Measurements from ENCODE around the gene TRIM44.

The TRIM44 gene

DNA sequence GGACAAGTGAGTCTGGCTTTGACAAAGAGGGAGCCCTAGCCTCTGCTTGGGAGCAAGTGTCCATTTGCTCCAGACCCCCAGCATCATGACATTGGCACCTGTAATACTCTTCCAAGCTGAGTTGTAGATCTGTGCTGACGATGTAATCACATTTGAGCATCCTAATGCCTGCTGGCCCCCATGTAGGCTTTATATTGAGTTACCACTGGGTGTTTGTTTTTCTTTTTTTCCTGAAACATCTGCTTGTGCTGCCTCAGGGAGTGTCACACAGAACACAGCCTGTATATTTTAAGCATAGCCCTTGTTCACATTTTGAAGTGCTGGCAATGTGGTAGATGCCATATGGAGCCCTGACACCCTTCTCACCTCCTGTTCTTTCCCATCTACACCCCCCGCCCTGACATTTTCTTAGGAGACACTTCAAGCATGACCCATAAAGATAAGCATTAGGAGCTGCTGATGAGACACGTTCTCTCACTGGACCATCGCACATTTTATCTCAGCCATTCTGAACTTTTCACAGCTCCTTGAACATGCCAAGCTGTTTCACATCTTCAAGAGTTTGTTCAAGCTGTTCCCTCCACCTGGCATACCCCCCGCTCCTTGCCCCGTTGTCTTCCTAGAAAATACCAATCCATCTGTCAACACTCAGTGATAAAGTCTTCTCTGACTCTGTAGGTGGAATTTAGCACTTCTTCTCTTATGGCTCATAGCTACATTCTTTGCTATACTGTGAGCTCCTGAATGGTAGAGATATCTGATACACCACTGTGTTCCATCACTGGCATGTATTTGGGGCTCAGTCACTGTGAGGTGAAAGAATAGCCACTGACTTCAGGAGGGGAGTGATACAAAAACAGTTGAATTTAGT, 128.7 kb downstream of the TRIM44 start:
- DNase-seq (ENCODE audit: low spot score) = no peak

- no peak for DNase-seq (ENCODE audit: low spot score)
Observed at GRCh38 chr11:35792148-35792845, 129.7 kb downstream of the TRIM44 start.

DNA sequence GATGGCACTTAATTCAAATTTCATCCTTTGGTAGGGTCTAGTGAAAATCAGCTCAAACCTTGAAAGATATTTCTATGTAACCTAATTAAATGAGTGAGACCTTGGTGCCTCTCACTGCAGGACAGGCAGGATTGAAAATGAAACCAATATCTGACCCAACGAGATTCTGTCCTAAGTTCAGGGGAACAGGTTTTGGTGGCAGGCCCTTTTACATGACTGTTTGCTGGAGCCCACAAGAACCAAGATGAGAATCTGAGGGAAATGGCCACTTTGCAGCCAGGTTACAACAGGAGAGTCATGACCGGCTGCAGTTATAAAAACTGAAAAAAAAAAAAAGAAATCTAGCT, 130.2 kb downstream of the TRIM44 start:
- DNase-seq (ENCODE audit: low spot score) = no peak

DNA sequence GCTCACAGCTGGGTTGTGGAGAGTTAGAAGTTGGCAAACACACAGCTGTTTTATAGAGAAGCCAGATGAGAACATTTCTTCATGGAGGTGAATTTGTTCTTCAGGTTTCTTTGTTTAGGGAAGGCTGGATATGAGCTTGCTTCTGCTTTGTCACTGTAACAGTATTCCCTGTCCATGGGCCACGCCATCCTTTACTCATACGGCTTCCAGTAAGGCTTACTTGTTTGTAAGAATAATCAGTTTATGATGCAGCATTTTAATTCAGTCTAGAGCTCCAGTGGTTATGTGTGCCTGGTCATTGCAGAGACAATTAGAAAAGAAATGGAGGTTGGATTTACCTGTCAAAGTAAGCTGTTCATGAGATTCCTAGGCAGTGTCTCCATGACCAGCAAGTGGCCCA, 131.8 kb downstream of the TRIM44 start:
- no peak for DNase-seq (ENCODE audit: low spot score)

DNA sequence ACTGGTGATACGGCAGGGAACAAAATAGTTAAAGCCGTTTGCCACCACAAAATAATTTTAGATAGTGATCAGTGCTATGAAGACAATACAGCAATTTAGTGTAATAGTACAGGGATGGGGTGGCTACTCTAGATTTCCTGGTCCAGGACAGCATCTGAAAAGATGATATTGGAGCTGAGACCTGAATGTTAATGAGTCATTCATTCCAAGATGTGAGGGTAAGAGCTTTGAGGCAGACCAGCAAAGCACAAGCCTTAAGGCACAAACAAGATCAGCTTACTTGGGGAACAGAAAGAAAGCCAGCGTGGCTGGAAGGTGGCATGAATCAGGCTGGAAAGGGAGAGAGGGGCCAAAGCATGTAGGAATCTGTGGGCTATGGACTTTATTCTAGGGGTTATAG, 132.3 kb downstream of the TRIM44 start:
- no peak for DNase-seq (ENCODE audit: low spot score)

- DNase-seq (ENCODE audit: low spot score) = no peak
Observed at GRCh38 chr11:35796562-35796961, 134.0 kb downstream of the TRIM44 start.

DNA sequence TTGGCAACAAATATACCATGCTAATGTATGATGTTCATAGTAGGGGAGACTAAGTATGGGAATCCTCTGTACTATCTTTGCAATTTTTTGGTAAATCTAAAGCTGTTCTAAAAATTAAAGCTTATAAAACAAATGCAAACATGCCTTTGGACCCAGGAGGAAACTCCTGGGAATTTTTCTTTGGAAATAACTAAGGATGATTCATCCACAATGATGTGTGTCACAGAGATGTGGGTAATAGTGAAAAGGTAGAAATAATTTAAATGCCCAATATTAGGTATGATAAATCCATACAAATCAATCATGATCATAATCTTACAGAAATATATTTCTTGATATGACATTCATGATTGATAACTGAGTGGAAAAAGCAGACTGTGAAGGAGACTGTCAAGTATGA, 135.8 kb downstream of the TRIM44 start:
- DNase-seq (ENCODE audit: low spot score) = no peak

- no peak for DNase-seq (ENCODE audit: low spot score)
Observed at GRCh38 chr11:35798983-35799382, 136.4 kb downstream of the TRIM44 start.

DNA sequence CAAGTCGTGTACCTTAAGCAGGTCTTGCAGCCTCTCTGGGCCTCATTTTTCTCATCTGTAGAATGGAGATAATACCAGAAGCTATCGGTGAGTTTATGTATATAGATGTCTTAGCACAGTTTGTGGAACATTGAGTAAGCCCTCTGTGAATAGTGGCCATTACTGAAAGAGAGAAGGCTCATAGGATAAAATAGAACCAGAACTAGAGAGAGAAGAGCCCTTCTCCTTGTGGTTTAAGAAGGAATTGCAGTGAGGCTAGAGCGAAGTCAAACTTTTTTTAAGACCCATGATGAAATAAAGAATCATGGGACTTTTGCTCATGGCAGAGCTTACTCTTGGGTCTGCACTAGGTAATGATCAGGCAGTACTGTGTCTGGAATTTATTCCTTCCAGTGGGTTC, 137.1 kb downstream of the TRIM44 start:
- DNase-seq (ENCODE audit: low spot score) = no peak

- no peak for DNase-seq (ENCODE audit: low spot score)
Observed at GRCh38 chr11:35800970-35801953, 138.7 kb downstream of the TRIM44 start.

GRCh38 chr11:35802221-35802620, 139.6 kb downstream of the TRIM44 start:
- DNase-seq (ENCODE audit: low spot score) = no peak

DNA sequence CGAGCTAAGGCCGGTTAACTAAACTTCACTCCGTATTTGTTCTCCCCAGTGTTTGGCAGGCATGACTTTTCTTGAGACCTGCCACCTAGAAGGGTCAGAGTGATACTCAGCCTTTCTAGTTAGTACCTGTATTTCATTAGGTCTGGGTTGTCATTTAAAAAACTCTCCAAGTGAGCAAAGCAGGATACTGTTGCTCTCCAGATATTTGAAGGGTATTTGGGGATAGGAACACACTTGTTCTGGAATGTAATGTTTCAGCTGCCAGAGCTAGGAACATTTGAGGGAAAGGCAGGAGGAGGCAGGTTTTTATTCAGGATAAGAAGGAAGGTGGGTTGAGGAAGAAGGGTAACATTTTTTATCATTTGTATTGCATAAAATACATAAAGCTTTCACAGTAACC, 140.1 kb downstream of the TRIM44 start:
- DNase-seq (ENCODE audit: low spot score) = no peak

DNA sequence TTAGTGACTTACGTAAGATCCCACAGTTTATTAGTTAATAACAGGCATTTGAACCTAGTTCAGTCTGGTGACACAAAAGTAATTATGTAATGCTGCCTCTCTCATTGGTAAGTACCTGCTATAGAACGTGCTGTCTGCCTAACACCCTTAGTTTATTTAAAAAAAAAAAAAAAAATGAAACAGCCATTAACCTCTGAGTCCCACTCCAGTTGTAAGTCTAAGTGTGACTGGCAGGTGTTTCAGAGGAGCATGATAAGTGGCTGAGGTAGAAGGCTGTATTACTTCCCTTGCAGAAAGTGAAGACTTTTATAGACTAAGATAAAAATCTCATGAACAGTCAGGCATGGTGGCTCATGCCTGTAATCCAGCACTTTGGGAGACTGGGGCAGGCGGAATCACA, 140.5 kb downstream of the TRIM44 start:
- no peak for DNase-seq (ENCODE audit: low spot score)

DNA sequence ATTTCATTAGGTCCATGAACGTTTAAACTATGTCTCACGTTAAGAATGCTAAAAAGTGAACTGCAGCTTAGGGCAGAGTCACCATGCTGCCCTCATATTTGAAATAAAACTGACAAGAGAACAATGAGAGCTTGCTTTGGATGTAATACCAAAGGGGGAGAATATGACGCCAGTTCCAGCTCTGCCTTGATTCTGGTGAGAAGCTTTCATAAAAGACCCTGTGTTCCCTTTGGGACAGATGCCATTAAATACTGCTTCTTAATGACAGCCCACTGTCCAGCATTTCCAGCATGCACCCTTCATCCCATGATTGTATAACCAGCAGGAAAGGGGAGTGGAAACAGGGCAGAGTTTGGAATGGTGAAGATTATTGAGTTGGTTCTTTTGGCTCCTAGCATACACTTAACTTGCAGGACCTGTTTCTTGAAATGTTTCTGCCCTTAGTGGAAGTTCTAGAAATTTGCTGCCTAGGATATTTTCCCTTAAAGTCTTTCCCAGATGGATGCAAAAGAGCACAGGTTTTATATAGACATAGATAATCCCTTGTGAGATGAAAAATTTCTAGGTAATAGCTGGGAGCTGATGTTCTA, 142.0 kb downstream of the TRIM44 start:
- peak; percentile 85 for DNase-seq (ENCODE audit: low spot score)

GRCh38 chr11:35809561-35809960, 147.0 kb downstream of the TRIM44 start:
- DNase-seq (ENCODE audit: low spot score) = no peak

GRCh38 chr11:35810045-35810645, 147.6 kb downstream of the TRIM44 start:
- no peak for DNase-seq (ENCODE audit: low spot score)

DNA sequence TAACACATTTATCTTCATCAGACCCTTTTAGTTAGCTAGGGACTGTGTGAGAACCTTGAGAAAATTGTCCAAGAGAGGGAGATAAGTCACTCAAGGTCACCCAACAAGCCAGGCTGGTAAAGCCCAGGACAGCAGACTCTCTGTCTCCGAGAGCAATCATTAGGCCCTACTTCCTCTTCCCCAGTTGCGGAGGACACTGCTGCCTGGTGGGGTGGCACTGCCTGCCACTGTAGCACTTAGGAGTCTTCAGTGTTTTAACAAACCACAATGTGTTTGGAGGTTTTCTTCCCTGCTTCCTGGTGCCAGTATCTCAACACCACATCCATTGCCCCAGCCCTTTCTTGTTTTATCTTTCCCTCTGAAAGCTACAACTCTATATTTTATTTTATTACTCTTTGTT, 149.2 kb downstream of the TRIM44 start:
- no peak for DNase-seq (ENCODE audit: low spot score)

DNA sequence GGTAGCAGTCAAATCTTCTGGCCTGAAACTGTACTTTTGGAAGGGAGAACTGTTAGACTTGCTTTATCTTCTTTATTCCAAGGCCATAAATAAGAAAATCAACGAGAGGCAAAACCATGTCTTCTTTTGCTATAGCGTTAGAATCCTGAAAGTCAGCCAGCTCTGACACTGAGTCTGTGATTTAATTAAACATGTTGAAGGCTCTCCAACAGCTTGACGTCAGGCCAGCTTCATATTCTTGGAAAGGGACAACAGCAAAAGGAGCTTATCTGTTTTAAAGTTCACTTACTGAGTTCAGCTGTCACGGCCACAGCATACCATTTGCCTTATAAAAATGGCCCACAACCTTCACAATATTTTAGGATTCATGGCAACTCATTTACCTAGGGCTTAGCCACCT, 150.3 kb downstream of the TRIM44 start:
- DNase-seq (ENCODE audit: low spot score) = no peak

DNA sequence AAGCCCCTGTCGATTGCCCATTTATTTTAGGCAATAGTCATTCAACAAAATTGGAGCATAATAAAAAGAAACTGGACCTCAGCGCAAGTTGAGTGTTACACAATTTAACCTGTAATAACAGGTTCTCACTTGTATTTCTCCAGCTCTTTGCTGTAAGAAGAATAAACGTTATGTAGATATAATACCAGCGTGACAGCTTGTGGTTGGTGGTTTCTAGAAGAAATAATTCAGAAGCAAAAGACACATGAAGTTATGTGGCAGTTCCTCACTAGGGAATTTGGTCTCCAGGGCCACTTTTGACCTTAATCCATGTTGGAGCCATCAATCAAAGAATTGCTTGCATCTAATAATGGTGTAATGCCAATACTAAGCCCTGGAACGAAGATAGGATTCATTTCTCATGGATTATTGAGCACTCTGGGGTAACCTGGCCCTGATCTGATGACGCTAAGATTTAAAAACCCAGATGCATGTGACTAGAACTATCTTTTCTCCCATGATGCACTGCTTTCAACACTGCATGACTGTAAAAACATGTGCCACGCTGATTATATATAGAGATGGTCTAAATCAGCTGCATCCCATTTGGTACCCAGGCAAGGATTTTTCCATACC, 151.6 kb downstream of the TRIM44 start:
- no peak for DNase-seq (ENCODE audit: low spot score)

DNA sequence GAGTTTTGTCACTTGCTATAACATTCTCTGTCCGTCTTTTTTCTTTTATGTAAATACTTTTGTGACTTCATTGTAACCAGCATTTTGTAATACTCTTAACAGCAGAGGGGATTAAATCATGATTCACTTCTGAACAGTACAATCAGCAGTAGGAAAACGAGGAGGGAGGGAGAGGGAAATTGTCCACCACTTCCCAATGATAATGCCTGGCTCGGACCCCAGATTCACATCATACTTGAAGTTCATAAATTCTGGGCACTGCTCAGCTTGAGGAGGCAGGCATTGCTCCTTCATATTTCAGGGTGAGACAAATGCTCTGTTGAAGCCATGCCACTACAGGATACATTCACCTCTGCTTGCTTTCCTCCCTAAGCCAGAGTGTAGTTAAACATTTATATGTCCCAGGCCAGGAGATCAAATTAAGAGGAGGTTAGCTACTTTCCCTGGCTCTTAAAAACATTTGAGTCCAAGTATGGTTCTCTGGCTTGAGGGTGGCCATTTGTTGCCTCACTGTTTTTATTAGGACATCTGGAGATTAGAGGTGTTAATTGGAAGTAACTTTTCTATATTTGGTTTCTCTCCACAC, 152.2 kb downstream of the TRIM44 start:
- DNase-seq (ENCODE audit: low spot score) = no peak

Data from putamen (tissue), 1 donor.